Effector memory CD4-positive, alpha-beta T cell (primary cell): Measurements from ENCODE around the gene FGD4.
"Not testable (repeated sequence)": the region's sequence is repeated elsewhere in the genome, so short reads cannot be mapped to it uniquely, and the experiment has no call there.

Experiments
- DNase-seq, 3 donors: peaks; one replicate each; pipeline ENCODE4 v3.0.0-alpha.2; 2020
- H3K27ac ChIP-seq: 2 replicates; pipeline ENCODE4 v1.7.0; 2013; ENCODE audit warnings: mild to moderate bottlenecking, low read length, moderate library complexity; ENCODE audit not compliant: insufficient read depth, poor library complexity, severe bottlenecking
- H3K27me3 ChIP-seq: replicated peaks from 2 replicates; pipeline ENCODE4 v1.7.0; 2013; ENCODE audit warnings: mild to moderate bottlenecking, low read length; ENCODE audit not compliant: insufficient read depth, control insufficient read depth, poor library complexity, severe bottlenecking
- H3K36me3 ChIP-seq: 2 replicates; pipeline ENCODE4 v1.7.0; 2013; ENCODE audit warnings: mild to moderate bottlenecking, low read length, moderate library complexity; ENCODE audit not compliant: control insufficient read depth, insufficient read depth
- H3K4me1 ChIP-seq: 2 replicates; pipeline ENCODE4 v1.7.0; 2013; ENCODE audit warnings: low read length, mild to moderate bottlenecking; ENCODE audit not compliant: control insufficient read depth, insufficient read depth, poor library complexity, severe bottlenecking
- H3K4me3 ChIP-seq: 2 replicates; pipeline ENCODE4 v1.7.0; 2013; ENCODE audit warnings: low read length, low read depth, mild to moderate bottlenecking; ENCODE audit not compliant: insufficient read depth, poor library complexity, severe bottlenecking
- H3K9me3 ChIP-seq: 2 replicates; pipeline ENCODE4 v1.7.0; 2013; ENCODE audit warnings: mild to moderate bottlenecking, low read length, moderate library complexity; ENCODE audit not compliant: control insufficient read depth

The FGD4 gene

GRCh38 chr12:32532951-32533350 lies 133.6 kb downstream of the FGD4 start:
- Histone ChIP-seq H3K36me3 (no peaks in the 10 kb centered on the region), H3K9me3 (no peaks in the 10 kb centered on the region), H3K27ac (no peak overlapping the region), H3K27me3 (no peaks in the 10 kb centered on the region), H3K4me3 (no peak overlapping the region), H3K4me1 (no peaks in the 10 kb centered on the region)
- no peak for DNase-seq

- not testable (repeated sequence) for H3K36me3 ChIP-seq, H3K9me3 ChIP-seq, H3K4me1 ChIP-seq, H3K27me3 ChIP-seq, DNase-seq, H3K4me3 ChIP-seq, H3K27ac ChIP-seq
These were observed 134.1 kb downstream of the FGD4 start for GRCh38 chr12:32533506-32533905.

- H3K36me3 ChIP-seq = no peaks in the 10 kb centered on the region
- no peak for DNase-seq
- no peaks in the 10 kb centered on the region for H3K9me3 ChIP-seq
- no peaks in the 10 kb centered on the region for H3K27me3 ChIP-seq
- H3K27ac ChIP-seq = no peak overlapping the region
- H3K4me3 ChIP-seq = no peak overlapping the region
- no peaks in the 10 kb centered on the region for H3K4me1 ChIP-seq
These were observed 134.7 kb downstream of the FGD4 start for GRCh38 chr12:32533971-32534590.

GRCh38 chr12:32534698-32535097 lies 135.3 kb downstream of the FGD4 start:
- H3K36me3 ChIP-seq = no peaks in the 10 kb centered on the region
- H3K4me1 ChIP-seq = no peaks in the 10 kb centered on the region
- no peaks in the 10 kb centered on the region for H3K27me3 ChIP-seq
- H3K27ac ChIP-seq = no peak overlapping the region
- no peak overlapping the region for H3K4me3 ChIP-seq
- no peaks in the 10 kb centered on the region for H3K9me3 ChIP-seq
- no peak for DNase-seq

- no peaks in the 10 kb centered on the region for H3K36me3 ChIP-seq
- H3K27me3 ChIP-seq = no peaks in the 10 kb centered on the region
- no peaks in the 10 kb centered on the region for H3K4me1 ChIP-seq
- H3K27ac ChIP-seq = no peak overlapping the region
- no peak for DNase-seq
- H3K4me3 ChIP-seq = no peak overlapping the region
- H3K9me3 ChIP-seq = no peaks in the 10 kb centered on the region
These were observed 136.1 kb downstream of the FGD4 start for GRCh38 chr12:32535288-32535999.

GRCh38 chr12:32536000-32536345 lies 136.6 kb downstream of the FGD4 start:
- no peak overlapping the region for H3K4me3 ChIP-seq
- no peaks in the 10 kb centered on the region for H3K27me3 ChIP-seq
- H3K9me3 ChIP-seq = no peaks in the 10 kb centered on the region
- H3K36me3 ChIP-seq = no peaks in the 10 kb centered on the region
- H3K27ac ChIP-seq = no peak overlapping the region
- DNase-seq = no peak
- H3K4me1 ChIP-seq = no peaks in the 10 kb centered on the region

DNA sequence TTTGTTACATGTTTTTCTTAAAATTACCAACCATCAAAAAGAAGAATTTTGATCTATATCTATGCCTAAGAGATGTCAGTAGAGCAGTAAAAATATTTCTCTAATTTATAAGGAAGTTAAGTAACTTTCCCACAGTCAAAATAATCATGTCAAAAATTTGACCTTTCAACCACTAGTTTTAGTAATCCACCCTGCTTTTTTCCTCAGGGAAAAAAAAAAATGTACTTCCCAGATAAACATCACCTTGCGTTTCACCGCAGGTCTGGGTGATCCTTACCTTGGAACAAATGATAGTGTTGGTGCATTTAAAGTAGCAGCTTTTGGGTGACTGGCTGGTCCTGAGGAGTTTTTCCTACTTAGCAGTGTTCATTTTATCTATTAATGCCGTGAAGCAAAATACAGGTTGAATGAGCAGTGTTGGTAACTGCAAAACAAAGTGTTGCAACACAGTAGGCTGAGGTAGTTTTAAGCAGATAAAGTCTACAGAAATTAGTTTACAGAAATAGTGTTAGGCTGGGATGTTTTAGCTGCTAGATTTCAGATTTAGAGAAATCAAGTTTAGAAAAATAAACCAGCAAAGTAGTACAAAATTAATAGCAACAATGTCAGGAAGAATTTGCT lies 142.5 kb downstream of the FGD4 start:
- Histone ChIP-seq H3K9me3 (no peaks in the 10 kb centered on the region), H3K36me3 (no peaks in the 10 kb centered on the region), H3K4me1 (no peaks in the 10 kb centered on the region), H3K4me3 (no peak overlapping the region), H3K27ac (no peak overlapping the region), H3K27me3 (no peaks in the 10 kb centered on the region)
- DNase-seq = no peak

DNA sequence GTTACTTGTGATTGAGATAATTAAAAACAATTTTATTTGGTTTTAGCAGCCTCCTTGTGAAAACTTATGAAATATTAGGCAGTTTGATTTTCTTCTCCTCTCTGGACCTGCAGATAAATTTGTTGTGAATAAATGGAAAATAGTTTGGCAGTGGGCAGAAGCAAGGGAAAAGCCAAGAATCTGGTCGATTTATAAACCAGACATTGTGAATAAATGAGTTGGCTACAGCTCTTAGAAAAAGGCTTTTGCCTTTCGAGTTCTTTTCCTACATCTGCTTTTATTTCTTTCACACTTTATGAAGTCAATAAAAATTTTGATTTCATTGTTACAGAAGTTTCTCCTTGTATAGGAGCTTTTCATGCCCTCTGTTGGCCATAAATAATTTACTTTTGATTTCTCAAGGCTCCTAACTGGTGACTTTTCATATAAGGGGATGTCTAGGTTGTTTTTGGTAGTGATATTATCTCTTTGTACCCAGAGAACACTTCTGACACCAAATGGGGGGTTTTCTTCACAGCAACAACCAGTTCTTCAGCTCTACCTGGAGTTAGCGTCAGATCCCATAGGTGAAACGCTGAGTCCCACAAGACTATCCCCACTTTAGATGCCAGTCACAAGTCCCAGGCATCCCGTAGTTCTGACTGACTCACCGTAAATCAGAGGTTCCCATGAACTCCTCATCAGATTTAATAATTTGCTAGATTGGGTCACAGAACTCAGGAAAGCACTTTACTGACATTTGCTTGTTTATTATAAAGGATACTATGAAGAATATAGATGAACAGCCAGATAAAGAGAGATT lies 143.3 kb downstream of the FGD4 start:
- Histone ChIP-seq H3K4me3 (no peak overlapping the region), H3K36me3 (no peaks in the 10 kb centered on the region), H3K4me1 (no peaks in the 10 kb centered on the region), H3K27ac (no peak overlapping the region), H3K27me3 (no peaks in the 10 kb centered on the region), H3K9me3 (no peaks in the 10 kb centered on the region)
- DNase-seq = no peak

DNA sequence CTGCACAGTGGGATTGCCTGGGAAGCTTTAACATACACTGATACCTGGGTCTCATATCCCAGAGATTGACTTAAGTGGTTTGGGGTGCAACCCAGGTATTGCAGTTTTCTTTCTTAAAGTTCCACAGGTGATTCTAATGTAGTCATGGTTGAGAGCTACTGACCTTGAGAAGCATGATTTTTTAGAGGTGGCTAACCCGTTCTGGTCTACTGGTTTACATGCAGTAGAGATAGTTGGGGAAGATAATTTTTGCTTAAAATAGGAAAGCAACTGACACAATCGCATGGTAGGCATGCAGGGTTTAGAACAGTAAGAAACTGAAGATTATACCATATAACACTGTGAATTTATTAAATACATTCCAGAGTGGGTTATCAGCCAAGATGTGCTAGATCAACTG lies 145.5 kb downstream of the FGD4 start:
- H3K9me3 ChIP-seq = no peaks in the 10 kb centered on the region
- H3K4me3 ChIP-seq = no peak overlapping the region
- DNase-seq = no peak
- H3K36me3 ChIP-seq = no peaks in the 10 kb centered on the region
- no peak overlapping the region for H3K27ac ChIP-seq
- H3K27me3 ChIP-seq = no peaks in the 10 kb centered on the region
- H3K4me1 ChIP-seq = no peaks in the 10 kb centered on the region
